Transverse colon (tissue), 3 donors: Measurements from ENCODE around the gene PTK7.

Experiments used
- POLR2A ChIP-seq: fragments of 450-650 bp; IDR thresholded peaks from one replicate; pipeline ENCODE4 v1.6.1; 2016; ENCODE audit warnings: antibody characterized with exemption, mild to moderate bottlenecking, moderate library complexity
- TF ChIP-seq, protein P1 (sequence below), 5 experiments: fragments of 200-600 bp in 3 of 5; fragments of 450-650 bp in 2 of 5; sonication (generic) in 3 of 5; IDR thresholded peaks; 1 replicate in 2 of 5; 2 replicates in 3 of 5; pipeline ENCODE4 v1.5.1; 2016 to 2017; ENCODE audit warnings: antibody characterized with exemption in 5 of 5, inconsistent platforms in 3 of 5, mild to moderate bottlenecking in 2 of 5, moderate library complexity in 1 of 5

DNA sequence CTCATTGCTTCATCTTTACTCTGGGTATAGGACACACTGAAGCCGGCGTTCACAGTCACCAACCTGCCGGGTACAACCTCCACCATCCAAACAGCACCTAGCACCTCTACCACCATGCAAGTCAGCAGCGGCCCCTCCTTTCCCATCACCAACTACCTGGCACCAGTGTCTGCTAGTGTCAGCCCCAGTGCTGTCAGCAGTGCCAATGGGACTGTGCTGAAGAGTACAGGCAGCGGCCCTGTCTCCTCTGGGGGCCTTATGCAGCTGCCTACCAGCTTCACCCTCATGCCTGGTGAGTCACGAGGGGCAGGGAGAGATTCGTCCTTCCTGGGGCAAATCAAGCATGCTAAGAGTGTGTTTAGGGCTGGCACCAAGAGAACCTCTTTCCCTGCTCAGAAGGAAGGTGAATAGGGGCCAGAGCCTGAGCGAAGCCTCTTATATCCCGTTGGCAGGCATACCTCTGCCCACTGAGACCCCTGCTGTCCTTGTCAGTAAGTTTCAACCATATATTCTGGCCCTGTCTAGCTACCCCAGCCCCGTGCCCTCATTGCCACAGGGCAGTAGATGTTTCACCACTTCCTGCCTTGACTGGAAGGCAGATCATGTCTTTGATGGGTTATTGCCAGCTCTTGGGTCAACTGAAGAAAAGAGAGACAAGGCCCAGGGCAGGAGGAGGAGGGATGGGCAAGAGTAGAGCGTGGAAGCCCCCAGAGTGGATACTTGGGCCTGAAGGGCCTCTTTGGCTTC is 99.7 kb downstream of the PTK7 start:
- TF ChIP-seq, protein P1, sequence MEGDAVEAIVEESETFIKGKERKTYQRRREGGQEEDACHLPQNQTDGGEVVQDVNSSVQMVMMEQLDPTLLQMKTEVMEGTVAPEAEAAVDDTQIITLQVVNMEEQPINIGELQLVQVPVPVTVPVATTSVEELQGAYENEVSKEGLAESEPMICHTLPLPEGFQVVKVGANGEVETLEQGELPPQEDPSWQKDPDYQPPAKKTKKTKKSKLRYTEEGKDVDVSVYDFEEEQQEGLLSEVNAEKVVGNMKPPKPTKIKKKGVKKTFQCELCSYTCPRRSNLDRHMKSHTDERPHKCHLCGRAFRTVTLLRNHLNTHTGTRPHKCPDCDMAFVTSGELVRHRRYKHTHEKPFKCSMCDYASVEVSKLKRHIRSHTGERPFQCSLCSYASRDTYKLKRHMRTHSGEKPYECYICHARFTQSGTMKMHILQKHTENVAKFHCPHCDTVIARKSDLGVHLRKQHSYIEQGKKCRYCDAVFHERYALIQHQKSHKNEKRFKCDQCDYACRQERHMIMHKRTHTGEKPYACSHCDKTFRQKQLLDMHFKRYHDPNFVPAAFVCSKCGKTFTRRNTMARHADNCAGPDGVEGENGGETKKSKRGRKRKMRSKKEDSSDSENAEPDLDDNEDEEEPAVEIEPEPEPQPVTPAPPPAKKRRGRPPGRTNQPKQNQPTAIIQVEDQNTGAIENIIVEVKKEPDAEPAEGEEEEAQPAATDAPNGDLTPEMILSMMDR (IDR thresholded peaks at IDR 0.05), result no peak
- TF ChIP-seq POLR2A, result no peak
